ENCODE measurements around the gene CYGB. TPM values are rescaled to one million over a fixed set of nuclear protein-coding genes. Genes with fewer than 3 reads are reported as not detected.

CYGB gene
- total and polyA plus RNA-seq, 10 of the 15 experiments (the other 5 are each of a cell fraction or from before 2014, with no cell fraction given) = 0.34 TPM; not detected in 9

DNA sequence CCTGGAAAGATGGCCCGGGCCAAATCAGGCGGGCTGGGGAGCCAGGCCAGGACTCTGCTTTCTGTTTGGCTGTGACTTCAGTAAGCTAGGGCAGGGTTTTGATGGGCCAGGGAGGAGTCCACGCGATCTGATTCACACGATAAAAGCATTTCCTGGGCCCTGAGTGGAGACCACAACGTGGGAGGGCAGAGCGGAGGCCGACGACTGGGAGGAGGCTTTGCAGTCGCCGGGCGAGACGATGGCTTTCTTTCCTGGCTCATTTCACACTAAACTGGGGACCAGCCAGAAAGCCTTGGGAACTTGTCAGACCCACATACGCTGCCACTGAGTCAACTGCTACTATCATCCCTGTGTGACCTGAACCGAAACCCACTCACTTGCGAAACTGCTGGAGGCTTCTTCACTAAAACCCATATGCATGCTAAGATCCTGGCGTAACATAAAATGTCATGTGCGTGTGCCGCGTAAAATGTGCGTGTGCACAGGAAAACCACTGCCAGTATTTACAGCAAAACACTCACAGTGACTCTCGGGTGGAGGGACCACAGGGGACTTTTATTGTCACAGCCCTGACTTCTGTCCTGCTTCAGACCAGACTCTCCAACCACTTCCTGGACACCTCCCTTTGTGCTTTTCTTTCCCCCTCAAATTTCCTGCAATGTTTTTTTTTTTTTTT is 22.1 kb downstream of the CYGB start (continued):
- TF ChIP-seq, protein P1, sequence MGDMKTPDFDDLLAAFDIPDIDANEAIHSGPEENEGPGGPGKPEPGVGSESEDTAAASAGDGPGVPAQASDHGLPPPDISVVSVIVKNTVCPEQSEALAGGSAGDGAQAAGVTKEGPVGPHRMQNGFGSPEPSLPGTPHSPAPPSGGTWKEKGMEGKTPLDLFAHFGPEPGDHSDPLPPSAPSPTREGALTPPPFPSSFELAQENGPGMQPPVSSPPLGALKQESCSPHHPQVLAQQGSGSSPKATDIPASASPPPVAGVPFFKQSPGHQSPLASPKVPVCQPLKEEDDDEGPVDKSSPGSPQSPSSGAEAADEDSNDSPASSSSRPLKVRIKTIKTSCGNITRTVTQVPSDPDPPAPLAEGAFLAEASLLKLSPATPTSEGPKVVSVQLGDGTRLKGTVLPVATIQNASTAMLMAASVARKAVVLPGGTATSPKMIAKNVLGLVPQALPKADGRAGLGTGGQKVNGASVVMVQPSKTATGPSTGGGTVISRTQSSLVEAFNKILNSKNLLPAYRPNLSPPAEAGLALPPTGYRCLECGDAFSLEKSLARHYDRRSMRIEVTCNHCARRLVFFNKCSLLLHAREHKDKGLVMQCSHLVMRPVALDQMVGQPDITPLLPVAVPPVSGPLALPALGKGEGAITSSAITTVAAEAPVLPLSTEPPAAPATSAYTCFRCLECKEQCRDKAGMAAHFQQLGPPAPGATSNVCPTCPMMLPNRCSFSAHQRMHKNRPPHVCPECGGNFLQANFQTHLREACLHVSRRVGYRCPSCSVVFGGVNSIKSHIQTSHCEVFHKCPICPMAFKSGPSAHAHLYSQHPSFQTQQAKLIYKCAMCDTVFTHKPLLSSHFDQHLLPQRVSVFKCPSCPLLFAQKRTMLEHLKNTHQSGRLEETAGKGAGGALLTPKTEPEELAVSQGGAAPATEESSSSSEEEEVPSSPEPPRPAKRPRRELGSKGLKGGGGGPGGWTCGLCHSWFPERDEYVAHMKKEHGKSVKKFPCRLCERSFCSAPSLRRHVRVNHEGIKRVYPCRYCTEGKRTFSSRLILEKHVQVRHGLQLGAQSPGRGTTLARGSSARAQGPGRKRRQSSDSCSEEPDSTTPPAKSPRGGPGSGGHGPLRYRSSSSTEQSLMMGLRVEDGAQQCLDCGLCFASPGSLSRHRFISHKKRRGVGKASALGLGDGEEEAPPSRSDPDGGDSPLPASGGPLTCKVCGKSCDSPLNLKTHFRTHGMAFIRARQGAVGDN (IDR thresholded peaks at IDR 0.05) = peak; percentile 85; the same call in 1 of the 2 replicates
- TF ChIP-seq CEBPB (IDR thresholded peaks at IDR 0.05; ENCODE audit: borderline replicate concordance in 1 of 2, low read depth in 2 of 2, low read length in 2 of 2) (peak in 1 of 2 experiments; percentile 37; a peak in 1 of 4 replicates), ZZZ3 (IDR thresholded peaks at IDR 0.05; ENCODE audit: control insufficient read depth, insufficient read length, low read depth) (no peak), FOS (IDR thresholded peaks at IDR 0.05; ENCODE audit: borderline replicate concordance, extremely low read depth, insufficient read length) (no peak), IKZF2 (IDR thresholded peaks at IDR 0.05) (peak; percentile 86), RCOR1 (conservative IDR thresholded peaks at IDR 0.05; ENCODE audit: low read depth, low read length) (no peak), RUNX3 (IDR thresholded peaks at IDR 0.05; ENCODE audit: low read length) (peak; percentile 77), RAD51 (IDR thresholded peaks at IDR 0.05) (no peak), ATF7 (IDR thresholded peaks at IDR 0.05; ENCODE audit: low read depth) (peak; percentile 41; the same call in 1 of the 2 replicates), POLR2AphosphoS2 (IDR thresholded peaks at IDR 0.05; ENCODE audit: low read depth, low read length) (no peak), CHD2 (IDR thresholded peaks at IDR 0.05; ENCODE audit: borderline replicate concordance, low read depth, low read length) (peak; percentile 72; the same call in 1 of the 2 replicates), GATAD2B (conservative IDR thresholded peaks at IDR 0.05; ENCODE audit: low read depth) (peak; percentile 90), RB1 (IDR thresholded peaks at IDR 0.05; ENCODE audit: borderline replicate concordance) (no peak), HDGF (IDR thresholded peaks at IDR 0.05) (no peak), LARP7 (IDR thresholded peaks at IDR 0.05) (no peak; the same call in 1 of the 2 replicates), BACH1 (IDR thresholded peaks at IDR 0.05; ENCODE audit: borderline replicate concordance) (peak; percentile 87; the same call in 1 of the 2 replicates), CREB1 (IDR thresholded peaks at IDR 0.05; ENCODE audit: low read depth) (peak; percentile 44; the same call in 1 of the 2 replicates)
- TF ChIP-seq, protein P2, sequence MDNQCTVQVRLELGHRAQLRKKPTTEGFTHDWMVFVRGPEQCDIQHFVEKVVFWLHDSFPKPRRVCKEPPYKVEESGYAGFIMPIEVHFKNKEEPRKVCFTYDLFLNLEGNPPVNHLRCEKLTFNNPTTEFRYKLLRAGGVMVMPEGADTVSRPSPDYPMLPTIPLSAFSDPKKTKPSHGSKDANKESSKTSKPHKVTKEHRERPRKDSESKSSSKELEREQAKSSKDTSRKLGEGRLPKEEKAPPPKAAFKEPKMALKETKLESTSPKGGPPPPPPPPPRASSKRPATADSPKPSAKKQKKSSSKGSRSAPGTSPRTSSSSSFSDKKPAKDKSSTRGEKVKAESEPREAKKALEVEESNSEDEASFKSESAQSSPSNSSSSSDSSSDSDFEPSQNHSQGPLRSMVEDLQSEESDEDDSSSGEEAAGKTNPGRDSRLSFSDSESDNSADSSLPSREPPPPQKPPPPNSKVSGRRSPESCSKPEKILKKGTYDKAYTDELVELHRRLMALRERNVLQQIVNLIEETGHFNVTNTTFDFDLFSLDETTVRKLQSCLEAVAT (IDR thresholded peaks at IDR 0.05) = peak; percentile 53; the same call in 1 of the 2 replicates
- TF ChIP-seq, protein P3, sequence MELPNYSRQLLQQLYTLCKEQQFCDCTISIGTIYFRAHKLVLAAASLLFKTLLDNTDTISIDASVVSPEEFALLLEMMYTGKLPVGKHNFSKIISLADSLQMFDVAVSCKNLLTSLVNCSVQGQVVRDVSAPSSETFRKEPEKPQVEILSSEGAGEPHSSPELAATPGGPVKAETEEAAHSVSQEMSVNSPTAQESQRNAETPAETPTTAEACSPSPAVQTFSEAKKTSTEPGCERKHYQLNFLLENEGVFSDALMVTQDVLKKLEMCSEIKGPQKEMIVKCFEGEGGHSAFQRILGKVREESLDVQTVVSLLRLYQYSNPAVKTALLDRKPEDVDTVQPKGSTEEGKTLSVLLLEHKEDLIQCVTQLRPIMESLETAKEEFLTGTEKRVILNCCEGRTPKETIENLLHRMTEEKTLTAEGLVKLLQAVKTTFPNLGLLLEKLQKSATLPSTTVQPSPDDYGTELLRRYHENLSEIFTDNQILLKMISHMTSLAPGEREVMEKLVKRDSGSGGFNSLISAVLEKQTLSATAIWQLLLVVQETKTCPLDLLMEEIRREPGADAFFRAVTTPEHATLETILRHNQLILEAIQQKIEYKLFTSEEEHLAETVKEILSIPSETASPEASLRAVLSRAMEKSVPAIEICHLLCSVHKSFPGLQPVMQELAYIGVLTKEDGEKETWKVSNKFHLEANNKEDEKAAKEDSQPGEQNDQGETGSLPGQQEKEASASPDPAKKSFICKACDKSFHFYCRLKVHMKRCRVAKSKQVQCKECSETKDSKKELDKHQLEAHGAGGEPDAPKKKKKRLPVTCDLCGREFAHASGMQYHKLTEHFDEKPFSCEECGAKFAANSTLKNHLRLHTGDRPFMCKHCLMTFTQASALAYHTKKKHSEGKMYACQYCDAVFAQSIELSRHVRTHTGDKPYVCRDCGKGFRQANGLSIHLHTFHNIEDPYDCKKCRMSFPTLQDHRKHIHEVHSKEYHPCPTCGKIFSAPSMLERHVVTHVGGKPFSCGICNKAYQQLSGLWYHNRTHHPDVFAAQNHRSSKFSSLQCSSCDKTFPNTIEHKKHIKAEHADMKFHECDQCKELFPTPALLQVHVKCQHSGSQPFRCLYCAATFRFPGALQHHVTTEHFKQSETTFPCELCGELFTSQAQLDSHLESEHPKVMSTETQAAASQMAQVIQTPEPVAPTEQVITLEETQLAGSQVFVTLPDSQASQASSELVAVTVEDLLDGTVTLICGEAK (IDR thresholded peaks at IDR 0.05; ENCODE audit: borderline replicate concordance) = peak; percentile 30; the same call in 1 of the 2 replicates
- TF ChIP-seq, protein P4, sequence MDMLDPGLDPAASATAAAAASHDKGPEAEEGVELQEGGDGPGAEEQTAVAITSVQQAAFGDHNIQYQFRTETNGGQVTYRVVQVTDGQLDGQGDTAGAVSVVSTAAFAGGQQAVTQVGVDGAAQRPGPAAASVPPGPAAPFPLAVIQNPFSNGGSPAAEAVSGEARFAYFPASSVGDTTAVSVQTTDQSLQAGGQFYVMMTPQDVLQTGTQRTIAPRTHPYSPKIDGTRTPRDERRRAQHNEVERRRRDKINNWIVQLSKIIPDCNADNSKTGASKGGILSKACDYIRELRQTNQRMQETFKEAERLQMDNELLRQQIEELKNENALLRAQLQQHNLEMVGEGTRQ (IDR thresholded peaks at IDR 0.05; ENCODE audit: borderline replicate concordance, low read depth, low read length) = no peak
